WTC11 (cell line): ENCODE measurements around the gene FHOD3. TPM values are rescaled to one million over a fixed set of nuclear protein-coding genes. Genes with fewer than 3 reads are reported as not detected.

ENCODE experiments used
- ATAC-seq: fragments of 200-7000 bp; cut with Tn5 transposase; 2 replicates; pipeline ENCODE4 v1.10.0; 2021; ENCODE audit warnings: mild to moderate bottlenecking, moderate library complexity
- CTCF ChIA-PET: fragments of 300-600 bp; sonication (Branson Sonifier 250); formaldehyde crosslinking; loops from one replicate; lab custom pipeline; 2021; ENCODE audit warnings: antibody characterized with exemption; lab: Charles Lee
- POLR2A ChIA-PET: fragments of 350-600 bp; sonication (Branson Sonifier 250); formaldehyde crosslinking; loops from one replicate; lab custom pipeline; 2021; ENCODE audit warnings: antibody characterized with exemption; lab: Charles Lee
- DNase-seq: peaks from one replicate; pipeline ENCODE4 v3.0.0; 2021; ENCODE audit warnings: low spot score
- H3K27ac Mint-ChIP-seq: 2 replicates; pipeline ENCODE4 v1.8.0; 2021; ENCODE audit warnings: mixed read lengths
- H3K27me3 Mint-ChIP-seq: 2 replicates; pipeline ENCODE4 v1.8.0; 2021; ENCODE audit warnings: low read depth, mild to moderate bottlenecking, moderate library complexity, mixed read lengths
- H3K36me3 Mint-ChIP-seq: 2 replicates; pipeline ENCODE4 v1.8.0; 2021; ENCODE audit warnings: mixed read lengths
- H3K4me1 Mint-ChIP-seq: 2 replicates; pipeline ENCODE4 v1.8.0; 2022; ENCODE audit warnings: mixed read lengths
- H3K4me3 Mint-ChIP-seq: 2 replicates; pipeline ENCODE4 v1.8.0; 2021; ENCODE audit warnings: mild to moderate bottlenecking, moderate library complexity, mixed read lengths
- H3K9me3 Mint-ChIP-seq: 2 replicates; pipeline ENCODE4 v1.8.0; 2021; ENCODE audit warnings: mixed read lengths
- ATF1 ChIP-seq: sonication (generic); formaldehyde crosslinking; IDR thresholded peaks from 2 replicates; pipeline ENCODE4 v1.8.1; 2023; ENCODE audit warnings: mild to moderate bottlenecking, moderate library complexity, missing genetic modification reagents
- CREM ChIP-seq: sonication (generic); formaldehyde crosslinking; IDR thresholded peaks from 2 replicates; pipeline ENCODE4 v1.8.1; 2022; ENCODE audit warnings: mild to moderate bottlenecking, missing genetic modification reagents, moderate library complexity
- ELF4 ChIP-seq: sonication (generic); formaldehyde crosslinking; IDR thresholded peaks from 2 replicates; pipeline ENCODE4 v1.8.1; 2022; ENCODE audit warnings: low read depth, mild to moderate bottlenecking, moderate library complexity, missing genetic modification reagents
- FOXJ3 ChIP-seq: sonication (generic); formaldehyde crosslinking; IDR thresholded peaks from 2 replicates; pipeline ENCODE4 v1.9.0; 2021; ENCODE audit warnings: missing genetic modification reagents, mild to moderate bottlenecking, borderline replicate concordance
- FOXP1 ChIP-seq: sonication (generic); formaldehyde crosslinking; IDR thresholded peaks from 2 replicates; pipeline ENCODE4 v1.8.0; 2022; ENCODE audit warnings: missing genetic modification reagents, mild to moderate bottlenecking, moderate library complexity, borderline replicate concordance
- GABPB1 ChIP-seq: sonication (generic); formaldehyde crosslinking; IDR thresholded peaks from 2 replicates; pipeline ENCODE4 v1.8.1; 2023; ENCODE audit warnings: mild to moderate bottlenecking, missing genetic modification reagents
- HMGA2 ChIP-seq: fragments of 250-450 bp; sonication (Bioruptor Pico); IDR thresholded peaks from 2 replicates; pipeline ENCODE4 v1.4.0; 2021; ENCODE audit warnings: mild to moderate bottlenecking, moderate library complexity
- IRF1 ChIP-seq: sonication (generic); formaldehyde crosslinking; IDR thresholded peaks from 2 replicates; pipeline ENCODE4 v1.8.0; 2023; ENCODE audit warnings: missing genetic modification reagents
- JUN ChIP-seq: sonication (generic); formaldehyde crosslinking; IDR thresholded peaks from 2 replicates; pipeline ENCODE4 v1.8.0; 2023; ENCODE audit warnings: mild to moderate bottlenecking, missing genetic modification reagents
- OVOL2 ChIP-seq: fragments of 250-450 bp; sonication (Bioruptor Pico); IDR thresholded peaks from 2 replicates; pipeline ENCODE4 v1.9.0; 2021; ENCODE audit warnings: mild to moderate bottlenecking, borderline replicate concordance
- TEAD1 ChIP-seq: sonication (generic); formaldehyde crosslinking; IDR thresholded peaks from 2 replicates; pipeline ENCODE4 v1.8.0; 2022; ENCODE audit warnings: mild to moderate bottlenecking, missing genetic modification reagents
- ZBTB21 ChIP-seq: sonication (generic); formaldehyde crosslinking; IDR thresholded peaks from 2 replicates; pipeline ENCODE4 v1.8.1; 2023; ENCODE audit warnings: mild to moderate bottlenecking, missing genetic modification reagents, borderline replicate concordance
- ZNF232 ChIP-seq: sonication (generic); formaldehyde crosslinking; IDR thresholded peaks from 2 replicates; pipeline ENCODE4 v1.8.0; 2022; ENCODE audit warnings: mild to moderate bottlenecking, missing genetic modification reagents
- ZNF281 ChIP-seq: sonication (generic); formaldehyde crosslinking; IDR thresholded peaks from 2 replicates; pipeline ENCODE4 v1.8.0; 2023; ENCODE audit warnings: mild to moderate bottlenecking, missing genetic modification reagents
- ZNF671 ChIP-seq: fragments of 250-450 bp; sonication (Bioruptor Pico); IDR thresholded peaks from 2 replicates; pipeline ENCODE4 v1.8.0; 2021; ENCODE audit warnings: mild to moderate bottlenecking
- total RNA-seq: library from RNA; stranded (reverse); gene quantifications from 3 replicates; pipeline ENCODE4 v1.2.3, GENCODE V29; 2021
- TF ChIP-seq, protein P1 (sequence below): fragments of 250-450 bp; sonication (Bioruptor Pico); IDR thresholded peaks from 2 replicates; pipeline ENCODE4 v1.8.0; 2021; ENCODE audit warnings: mild to moderate bottlenecking
- TF ChIP-seq, protein P2 (sequence below): sonication (generic); formaldehyde crosslinking; IDR thresholded peaks from 2 replicates; pipeline ENCODE4 v1.8.1; 2023; ENCODE audit warnings: mild to moderate bottlenecking, moderate library complexity, missing genetic modification reagents

The FHOD3 gene
- total RNA-seq, 1 experiment from 2014 or later: 3.8 TPM

DNA sequence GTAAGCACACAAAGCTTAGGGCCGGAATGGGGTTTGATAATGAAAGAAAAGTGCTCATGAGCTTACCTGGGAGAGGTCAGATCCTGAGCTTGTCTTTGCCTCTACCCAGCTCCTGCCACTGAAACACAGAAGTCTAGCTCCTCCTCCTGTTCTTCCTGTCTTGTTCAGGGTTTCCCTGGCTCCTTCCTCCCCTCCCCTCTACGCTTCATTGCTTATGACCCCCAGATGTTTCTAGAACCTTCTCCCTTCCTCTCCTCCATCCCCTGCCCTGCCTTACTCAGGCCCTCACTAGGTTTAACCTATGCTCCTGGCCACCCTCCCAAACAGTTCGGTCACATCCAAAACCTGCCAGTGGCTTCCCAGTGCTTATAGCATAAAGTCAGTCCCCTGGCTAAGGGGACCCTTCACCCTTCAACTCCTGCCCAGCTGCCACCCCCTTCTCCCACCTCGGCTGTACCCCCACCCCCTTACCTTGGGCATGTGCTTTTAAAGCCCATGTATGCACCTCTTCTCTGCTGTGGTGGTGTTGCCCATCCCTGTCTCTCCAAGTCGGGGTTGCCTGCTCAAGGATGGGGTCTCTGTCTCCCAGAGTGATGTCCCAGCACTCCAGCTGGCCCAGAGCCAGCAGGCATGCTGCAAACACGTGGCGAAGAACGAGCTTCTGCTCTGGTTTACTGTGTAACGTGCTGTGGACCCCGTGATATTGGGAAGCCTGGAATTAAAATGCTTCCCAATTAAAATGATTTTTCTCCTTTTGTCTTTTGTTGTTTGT, 297.7 kb downstream of the FHOD3 start:
- H3K36me3 Mint-ChIP-seq: no peaks in the 10 kb centered on the region; the same call in 1 of the 2 replicates
- TF ChIP-seq, protein P1, sequence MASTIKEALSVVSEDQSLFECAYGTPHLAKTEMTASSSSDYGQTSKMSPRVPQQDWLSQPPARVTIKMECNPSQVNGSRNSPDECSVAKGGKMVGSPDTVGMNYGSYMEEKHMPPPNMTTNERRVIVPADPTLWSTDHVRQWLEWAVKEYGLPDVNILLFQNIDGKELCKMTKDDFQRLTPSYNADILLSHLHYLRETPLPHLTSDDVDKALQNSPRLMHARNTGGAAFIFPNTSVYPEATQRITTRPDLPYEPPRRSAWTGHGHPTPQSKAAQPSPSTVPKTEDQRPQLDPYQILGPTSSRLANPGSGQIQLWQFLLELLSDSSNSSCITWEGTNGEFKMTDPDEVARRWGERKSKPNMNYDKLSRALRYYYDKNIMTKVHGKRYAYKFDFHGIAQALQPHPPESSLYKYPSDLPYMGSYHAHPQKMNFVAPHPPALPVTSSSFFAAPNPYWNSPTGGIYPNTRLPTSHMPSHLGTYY (CRISPR knock-in tag): no peak
- no peak for TF ChIP-seq ZNF281 (CRISPR knock-in tag)
- TF ChIP-seq ELF4: no peak
- no peak for TF ChIP-seq TEAD1 (CRISPR knock-in tag)
- TF ChIP-seq, all 79 proteins: peak for 0
- POLR2A ChIA-PET: interaction anchor here (1.2 kb wide), 1 partner anchor 29 kb away, joined by 3 read pairs; no protein-coding TSS in a partner anchor
- Mint-ChIP-seq H3K27me3 (peaks cover 3% of the 10 kb centered on the region; the same call in 1 of the 2 replicates), H3K4me3 (no peak overlapping the region), H3K4me1 (no peaks in the 10 kb centered on the region), H3K9me3 (peaks cover under 1% of the 10 kb centered on the region; the same call in 1 of the 2 replicates), H3K27ac (no peak overlapping the region)
- no peak for ATAC-seq
- no peak for DNase-seq
- CTCF ChIA-PET: interaction anchor here (0.6 to 0.9 kb wide), 2 partner anchors 43 to 114 kb away, joined by 3 read pairs; no protein-coding TSS in a partner anchor

GRCh38 chr18:36595818-36596215, 298.3 kb downstream of the FHOD3 start:
- no peaks in the 10 kb centered on the region for H3K4me1 Mint-ChIP-seq
- no peak for DNase-seq
- POLR2A ChIA-PET: interaction anchor here (0.6 kb wide), 1 partner anchor 467 kb away, joined by 3 read pairs; the partner anchor contains the start of gene SLC39A6
- TF ChIP-seq FOXP1 (CRISPR knock-in tag) (no peak), HMGA2 (CRISPR knock-in tag) (no peak), ZBTB21 (CRISPR knock-in tag) (no peak), ZNF232 (CRISPR knock-in tag) (no peak), ZNF671 (CRISPR knock-in tag) (no peak), OVOL2 (CRISPR knock-in tag) (no peak)
- TF ChIP-seq, protein P2, sequence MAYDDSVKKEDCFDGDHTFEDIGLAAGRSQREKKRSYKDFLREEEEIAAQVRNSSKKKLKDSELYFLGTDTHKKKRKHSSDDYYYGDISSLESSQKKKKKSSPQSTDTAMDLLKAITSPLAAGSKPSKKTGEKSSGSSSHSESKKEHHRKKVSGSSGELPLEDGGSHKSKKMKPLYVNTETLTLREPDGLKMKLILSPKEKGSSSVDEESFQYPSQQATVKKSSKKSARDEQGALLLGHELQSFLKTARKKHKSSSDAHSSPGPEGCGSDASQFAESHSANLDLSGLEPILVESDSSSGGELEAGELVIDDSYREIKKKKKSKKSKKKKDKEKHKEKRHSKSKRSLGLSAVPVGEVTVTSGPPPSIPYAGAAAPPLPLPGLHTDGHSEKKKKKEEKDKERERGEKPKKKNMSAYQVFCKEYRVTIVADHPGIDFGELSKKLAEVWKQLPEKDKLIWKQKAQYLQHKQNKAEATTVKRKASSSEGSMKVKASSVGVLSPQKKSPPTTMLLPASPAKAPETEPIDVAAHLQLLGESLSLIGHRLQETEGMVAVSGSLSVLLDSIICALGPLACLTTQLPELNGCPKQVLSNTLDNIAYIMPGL (CRISPR knock-in tag): no peak
- TF ChIP-seq, all 79 proteins: peak for 0
- CTCF ChIA-PET: no interaction called here
- H3K27ac Mint-ChIP-seq: no peak overlapping the region
- no peak overlapping the region for H3K4me3 Mint-ChIP-seq
- H3K9me3 Mint-ChIP-seq: peaks cover 6% of the 10 kb centered on the region
- ATAC-seq: no peak
- peaks cover 3% of the 10 kb centered on the region; the same call in 1 of the 2 replicates for H3K27me3 Mint-ChIP-seq
- H3K36me3 Mint-ChIP-seq: peaks cover 5% of the 10 kb centered on the region; the same call in 1 of the 2 replicates

GRCh38 chr18:36597636-36598035, 300.1 kb downstream of the FHOD3 start:
- ChIA-PET POLR2A (interaction anchor here (0.7 kb wide), 1 partner anchor 27 kb away, joined by 4 read pairs; no protein-coding TSS in a partner anchor), CTCF (interaction anchor here (1.3 kb wide), 1 partner anchor 13 kb away, joined by 3 read pairs; no protein-coding TSS in a partner anchor)
- TF ChIP-seq JUN (CRISPR knock-in tag): no peak
- no peak for TF ChIP-seq IRF1 (CRISPR knock-in tag)
- no peak for TF ChIP-seq FOXP1 (CRISPR knock-in tag)
- TF ChIP-seq CREM (CRISPR knock-in tag): no peak
- no peak for TF ChIP-seq FOXJ3 (CRISPR knock-in tag)
- no peak for TF ChIP-seq GABPB1 (CRISPR knock-in tag)
- TF ChIP-seq ATF1 (CRISPR knock-in tag): no peak
- no peaks in the 10 kb centered on the region for H3K4me1 Mint-ChIP-seq
- no peaks in the 10 kb centered on the region; the same call in none of the 2 replicates for H3K27me3 Mint-ChIP-seq
- no peak for DNase-seq
- H3K36me3 Mint-ChIP-seq: peaks cover 10% of the 10 kb centered on the region; the same call in 1 of the 2 replicates
- no peak overlapping the region for H3K27ac Mint-ChIP-seq
- H3K9me3 Mint-ChIP-seq: peaks cover 16% of the 10 kb centered on the region
- no peak overlapping the region for H3K4me3 Mint-ChIP-seq
- ATAC-seq: no peak
